ENCODE results near the gene ARID3A. TPM values are rescaled to one million over a fixed set of nuclear protein-coding genes. Genes with fewer than 3 reads are reported as not detected.
"Not testable (repeated sequence)": the region's sequence is repeated elsewhere in the genome, so short reads cannot be mapped to it uniquely, and the experiment has no call there.

ARID3A gene
- total RNA-seq, 1 donor from 2014 or later: 9.5 TPM

GRCh38 chr19:945401-946252 is 19.8 kb downstream of the ARID3A start:
- DNase-seq (ENCODE audit: low read depth in 2 of 2): no peak

GRCh38 chr19:947090-947706 is 21.4 kb downstream of the ARID3A start:
- DNase-seq (ENCODE audit: low read depth in 2 of 2): no peak

- DNase-seq (ENCODE audit: low read depth in 2 of 2): no peak
Observed at GRCh38 chr19:947707-948539, 22.1 kb downstream of the ARID3A start.

GRCh38 chr19:948842-949496 is 23.1 kb downstream of the ARID3A start:
- DNase-seq (ENCODE audit: low read depth in 2 of 2): no peak

- DNase-seq (ENCODE audit: low read depth in 2 of 2): no peak
Observed at GRCh38 chr19:950352-951066, 24.7 kb downstream of the ARID3A start.

- DNase-seq (ENCODE audit: low read depth in 2 of 2): no peak
Observed at GRCh38 chr19:952049-952679, 26.3 kb downstream of the ARID3A start.

- no peak for DNase-seq (ENCODE audit: low read depth in 2 of 2)
Observed at GRCh38 chr19:952680-953444, 27.0 kb downstream of the ARID3A start.

GRCh38 chr19:953445-954271 is 27.8 kb downstream of the ARID3A start:
- no peak for DNase-seq (ENCODE audit: low read depth in 2 of 2)

GRCh38 chr19:954272-954671 is 28.4 kb downstream of the ARID3A start:
- no peak for DNase-seq (ENCODE audit: low read depth in 2 of 2)

- DNase-seq (ENCODE audit: low read depth in 2 of 2): no peak
Observed at GRCh38 chr19:954672-955494, 29.0 kb downstream of the ARID3A start.

- DNase-seq (ENCODE audit: low read depth in 2 of 2): no peak
Observed at GRCh38 chr19:955803-956765, 30.2 kb downstream of the ARID3A start.

GRCh38 chr19:956766-957440 is 31.1 kb downstream of the ARID3A start:
- DNase-seq (ENCODE audit: low read depth in 2 of 2): no peak

- DNase-seq (ENCODE audit: low read depth in 2 of 2): not testable (repeated sequence)
Observed at GRCh38 chr19:957578-957977, 31.7 kb downstream of the ARID3A start.

- DNase-seq (ENCODE audit: low read depth in 2 of 2): no peak
Observed at GRCh38 chr19:958967-959855, 33.4 kb downstream of the ARID3A start.

GRCh38 chr19:960020-960419 is 34.2 kb downstream of the ARID3A start:
- DNase-seq (ENCODE audit: low read depth in 2 of 2): no peak

Measured in lung microvascular endothelial cell (primary cell).